NCI-H146 treated with DMSO at 0.1 percent for 48 hours (cell line): ENCODE measurements around the gene GBX1.

Source experiments
- DNase-seq: peaks from one replicate; lab custom pipeline; 2025; ENCODE audit not compliant: unreplicated experiment; lab: John Stamatoyannopoulos, UW

The GBX1 gene

GRCh38 chr7:151129117-151129959 is 38.2 kb downstream of the GBX1 start:
- no peak for DNase-seq

GRCh38 chr7:151128716-151129115 is 38.8 kb downstream of the GBX1 start:
- no peak for DNase-seq

- no peak for DNase-seq
Observed at GRCh38 chr7:151128144-151128543, 39.4 kb downstream of the GBX1 start.

- DNase-seq = no peak
Observed at GRCh38 chr7:151126491-151127137, 40.9 kb downstream of the GBX1 start.

GRCh38 chr7:151125846-151126481 is 41.5 kb downstream of the GBX1 start:
- DNase-seq = no peak

GRCh38 chr7:151125470-151125845 is 42.0 kb downstream of the GBX1 start:
- no peak for DNase-seq

- no peak for DNase-seq
Observed at GRCh38 chr7:151124899-151125399, 42.5 kb downstream of the GBX1 start.

GRCh38 chr7:151124481-151124880 is 43.0 kb downstream of the GBX1 start:
- no peak for DNase-seq

- peak; percentile 44 for DNase-seq
Observed at GRCh38 chr7:151123822-151124464, 43.6 kb downstream of the GBX1 start.

GRCh38 chr7:151123158-151123821 is 44.2 kb downstream of the GBX1 start:
- DNase-seq = no peak

GRCh38 chr7:151122796-151123157 is 44.7 kb downstream of the GBX1 start:
- DNase-seq = no peak

GRCh38 chr7:151122276-151122675 is 45.2 kb downstream of the GBX1 start:
- no peak for DNase-seq

GRCh38 chr7:151121380-151122170 is 45.9 kb downstream of the GBX1 start:
- no peak for DNase-seq

- no peak for DNase-seq
Observed at GRCh38 chr7:151120896-151121295, 46.6 kb downstream of the GBX1 start.

- DNase-seq = no peak
Observed at GRCh38 chr7:151119902-151120301, 47.6 kb downstream of the GBX1 start.

- no peak for DNase-seq
Observed at GRCh38 chr7:151119055-151119415, 48.5 kb downstream of the GBX1 start.

- no peak for DNase-seq
Observed at GRCh38 chr7:151118108-151119054, 49.1 kb downstream of the GBX1 start.

- DNase-seq = no peak
Observed at GRCh38 chr7:151117565-151117964, 49.9 kb downstream of the GBX1 start.
